GM12878 (cell line): ENCODE measurements around the gene GNB3. TPM values are rescaled to one million over a fixed set of nuclear protein-coding genes. Genes with fewer than 3 reads are reported as not detected.

ENCODE experiments used
- ATAC-seq: fragments of 200-7000 bp; cut with Tn5 transposase; 3 replicates; pipeline ENCODE4 v1.9.1; 2020; ENCODE audit warnings: mild to moderate bottlenecking, moderate library complexity
- BruUV-seq: library from RNA; stranded (reverse); fragments of 400-500 nt; replicated peaks from 2 replicates; lab custom pipeline; 2021; lab: Mats Ljungman, UMichigan
- CTCF ChIA-PET: fragments of 300-600 bp; sonication (Branson Sonifier 250); formaldehyde crosslinking; extraction: SDS; loops from one replicate; lab custom pipeline; 2021; ENCODE audit warnings: inconsistent platforms; lab: Yijun Ruan, JAX
- POLR2A ChIA-PET: fragments of 350-600 bp; formaldehyde crosslinking; extraction: SDS; loops from one replicate; lab custom pipeline; 2021; ENCODE audit warnings: inconsistent platforms; lab: Charles Lee
- RAD21 ChIA-PET: fragments of 300-600 bp; sonication (Branson Sonifier 250); formaldehyde crosslinking; loops from one replicate; lab custom pipeline; 2023; ENCODE audit warnings: antibody characterized with exemption; ENCODE audit not compliant: unreplicated experiment; lab: Charles Lee
- SMC1A ChIA-PET: fragments of 300-600 bp; sonication (Branson Sonifier 250); formaldehyde crosslinking; loops from one replicate; lab custom pipeline; 2023; ENCODE audit not compliant: unreplicated experiment, uncharacterized antibody; lab: Charles Lee
- DNase-seq: peaks from one replicate; pipeline ENCODE4 v3.0.0-alpha.2; 2011; ENCODE audit warnings: low read depth, low spot score
- FAIRE-seq: peaks from 3 replicates; lab custom pipeline; 2011; peaks lifted over from hg19 to GRCh38; lab: Jason Lieb, UNC
- H2AFZ ChIP-seq: 2 replicates; pipeline ENCODE4 v1.6.0; 2011; ENCODE audit warnings: low read depth, low read length, control low read depth; ENCODE audit not compliant: control insufficient read depth
- H3K27ac ChIP-seq: 2 replicates; pipeline ENCODE4 v1.5.1; 2011; ENCODE audit warnings: control low read depth; ENCODE audit not compliant: control insufficient read depth, insufficient read depth
- H3K27me3 ChIP-seq, 2 experiments: replicated peaks in 1 of 2; 2 replicates each; pipeline versions ENCODE4 v1.6.0 to v1.6.1; 2011; ENCODE audit warnings: low read length in 1 of 2; ENCODE audit not compliant: control insufficient read depth in 2 of 2, insufficient read depth in 2 of 2
- H3K36me3 ChIP-seq, 2 experiments: 2 replicates each; pipeline ENCODE4 v1.5.1; 2011; ENCODE audit warnings: low read length in 1 of 2; ENCODE audit not compliant: control insufficient read depth in 2 of 2, insufficient read depth in 2 of 2
- H3K4me1 ChIP-seq: 2 replicates; pipeline ENCODE4 v1.6.1; 2011; ENCODE audit warnings: mild to moderate bottlenecking, low read length, moderate library complexity, mixed read lengths; ENCODE audit not compliant: control insufficient read depth, insufficient read depth
- H3K4me2 ChIP-seq: 2 replicates; pipeline ENCODE4 v1.6.0; 2011; ENCODE audit warnings: control low read depth; ENCODE audit not compliant: control insufficient read depth, insufficient read depth
- H3K4me3 ChIP-seq: fragments of 200-600 bp; sonication (generic); 2 replicates; pipeline ENCODE4 v1.5.1; 2016
- H3K79me2 ChIP-seq: 2 replicates; pipeline ENCODE4 v1.6.0; 2011; ENCODE audit warnings: low read length; ENCODE audit not compliant: control insufficient read depth, insufficient read depth
- H3K9ac ChIP-seq: 2 replicates; pipeline ENCODE4 v1.8.0; 2011; ENCODE audit warnings: low read length, control low read depth, mixed read lengths; ENCODE audit not compliant: control insufficient read depth, insufficient read depth
- H3K9me3 ChIP-seq: replicated peaks from 3 replicates; pipeline ENCODE4 v1.5.1; 2011; ENCODE audit warnings: mild to moderate bottlenecking, low read length; ENCODE audit not compliant: control insufficient read depth, insufficient read depth
- H4K20me1 ChIP-seq: 2 replicates; pipeline ENCODE4 v1.6.0; 2011; ENCODE audit not compliant: control insufficient read depth, insufficient read depth
- CREM ChIP-seq: IDR thresholded peaks from 2 replicates; pipeline ENCODE4 v1.6.1; 2014; ENCODE audit warnings: antibody characterized with exemption, low read depth
- EED ChIP-seq: sonication (generic); IDR thresholded peaks from 2 replicates; pipeline ENCODE4 v1.6.1; 2016; ENCODE audit warnings: antibody characterized with exemption, low read depth
- GATAD2B ChIP-seq: fragments of 450-650 bp; conservative IDR thresholded peaks from 2 replicates; pipeline ENCODE4 v1.6.1; 2017; ENCODE audit warnings: low read depth, mild to moderate bottlenecking, moderate library complexity
- IKZF2 ChIP-seq, 2 experiments: fragments of 450-650 bp; IDR thresholded peaks; 2 replicates each; pipeline ENCODE4 v1.6.1; 2017; ENCODE audit warnings: mild to moderate bottlenecking in 2 of 2, moderate library complexity in 2 of 2
- KDM1A ChIP-seq: fragments of 200-600 bp; sonication (generic); IDR thresholded peaks from 2 replicates; pipeline ENCODE4 v1.6.1; 2016; ENCODE audit warnings: borderline replicate concordance
- MAX ChIP-seq: IDR thresholded peaks from 2 replicates; pipeline ENCODE4 v1.6.1; 2012; ENCODE audit warnings: low read depth, low read length, improper control_type of control experiment
- MLLT1 ChIP-seq: fragments of 450-650 bp; IDR thresholded peaks from 2 replicates; pipeline ENCODE4 v1.6.1; 2016; ENCODE audit warnings: mild to moderate bottlenecking
- NFXL1 ChIP-seq: fragments of 450-650 bp; IDR thresholded peaks from 2 replicates; pipeline ENCODE4 v1.6.1; 2017; ENCODE audit warnings: antibody characterized with exemption, mild to moderate bottlenecking, borderline replicate concordance
- NFYB ChIP-seq: IDR thresholded peaks from 2 replicates; pipeline ENCODE4 v1.6.1; 2011; ENCODE audit warnings: low read depth, mild to moderate bottlenecking, low read length, improper control_type of control experiment, moderate library complexity; ENCODE audit not compliant: insufficient read depth
- NR2F1 ChIP-seq: fragments of 450-650 bp; conservative IDR thresholded peaks from 2 replicates; pipeline ENCODE4 v1.6.1; 2017; ENCODE audit warnings: mild to moderate bottlenecking
- RAD51 ChIP-seq: fragments of 450-650 bp; IDR thresholded peaks from 2 replicates; pipeline ENCODE4 v1.6.1; 2016; ENCODE audit warnings: moderate library complexity, mild to moderate bottlenecking, inconsistent platforms
- RCOR1 ChIP-seq: conservative IDR thresholded peaks from 2 replicates; pipeline ENCODE4 v1.6.1; 2012; ENCODE audit warnings: low read depth, low read length, improper control_type of control experiment
- SREBF2 ChIP-seq: IDR thresholded peaks from 2 replicates; pipeline ENCODE4 v1.6.1; 2012; ENCODE audit warnings: mild to moderate bottlenecking, low read length
- STAT1 ChIP-seq: fragments of 450-650 bp; conservative IDR thresholded peaks from 2 replicates; pipeline ENCODE4 v1.6.1; 2014; ENCODE audit warnings: antibody characterized with exemption, mild to moderate bottlenecking
- TCF12 ChIP-seq: IDR thresholded peaks from 2 replicates; pipeline ENCODE4 v1.6.1; 2011; ENCODE audit warnings: low read depth, mild to moderate bottlenecking, low read length
- TCF3 ChIP-seq: IDR thresholded peaks from 2 replicates; pipeline ENCODE4 v1.6.1; 2012; ENCODE audit warnings: low read depth, mild to moderate bottlenecking, low read length, borderline replicate concordance; ENCODE audit not compliant: insufficient read depth
- YY1 ChIP-seq: IDR thresholded peaks from 2 replicates; pipeline ENCODE4 v1.6.1; 2011; ENCODE audit warnings: low read depth, mild to moderate bottlenecking, low read length
- ZBTB40 ChIP-seq: fragments of 450-650 bp; IDR thresholded peaks from 2 replicates; pipeline ENCODE4 v1.6.1; 2016; ENCODE audit warnings: mild to moderate bottlenecking, moderate library complexity, borderline replicate concordance
- ZNF207 ChIP-seq: fragments of 450-650 bp; IDR thresholded peaks from 2 replicates; pipeline ENCODE4 v1.6.1; 2014; ENCODE audit warnings: antibody characterized with exemption, mild to moderate bottlenecking, borderline replicate concordance
- WGBS: methylation state at CpG from one replicate; pipeline ENCODE4 v1.1.6; 2016; ENCODE audit warnings: low lambda C conversion rate; ENCODE audit not compliant: insufficient replicate concordance, insufficient coverage; ENCODE audit errors: missing lambda C conversion rate; 5-methylcytosine and 5-hydroxymethylcytosine counted together
- in situ Hi-C: fragments of 300-500 bp; cut with MboI; formaldehyde crosslinking; loops from 9 replicates; pipeline ENCODE4 v1.14.3; 2018; ENCODE audit warnings: mixed read lengths
- intact Hi-C: fragments of 100-400 bp; cut with micrococcal nuclease; formaldehyde crosslinking; loops from one replicate; pipeline ENCODE4 v1.14.2; 2022; ENCODE audit not compliant: unreplicated experiment
- polyA plus RNA-seq, 11 experiments: library from polyadenylated mRNA; depleted of rRNA in 4 of 11; unstranded in 6 of 11; stranded (reverse) in 5 of 11; fragments of >200 nt; fragmentation: Nextera tagmentation in 4 of 11; fragmentation: Illumina TruSeq in 1 of 11; extraction: Ambion mirVana in 4 of 11; extraction: Trizol in 1 of 11; gene quantifications; 1 replicate in 1 of 11; 2 replicates in 10 of 11; pipeline versions ENCODE4 v1.2.1 to v1.2.3, GENCODE V29; 2011 to 2016; ENCODE audit warnings: inconsistent platforms in 2 of 11, missing spikeins in 2 of 11, low read depth in 1 of 11
- total RNA-seq, 4 experiments: library from RNA; depleted of rRNA in 3 of 4; stranded (reverse); fragments of >200 nt in 3 of 4; fragmentation: Illumina TruSeq in 1 of 4; extraction: Trizol in 1 of 4; gene quantifications; 2 replicates each; pipeline versions ENCODE4 v1.2.1 to v1.2.3, GENCODE V29; 2013 to 2021

Gene GNB3
- total and polyA plus RNA-seq, 10 of the 15 experiments (the other 5 are each of a cell fraction or from before 2014, with no cell fraction given): 0.05 to 1.1 (median 0.36) TPM

- peaks cover 10% of the 10 kb centered on the region for H3K4me1 ChIP-seq
- SMC1A ChIA-PET: interaction anchor here (1.0 to 5.1 kb wide), 4 partner anchors 11 to 86 kb away, joined by 3 to 22 read pairs (median 4); partner anchors contain the start of genes CDCA3, MLF2 and USP5
- FAIRE-seq: peak; percentile 85
- CTCF ChIA-PET: interaction anchor here (0.6 to 1.8 kb wide), 10 partner anchors 9 to 286 kb away, joined by 3 to 6 read pairs (median 4); partner anchors contain the start of genes MLF2 and SPSB2
- peak overlapping the region; percentile 65 for H3K4me2 ChIP-seq
- H4K20me1 ChIP-seq: no peaks in the 10 kb centered on the region
- POLR2A ChIA-PET: interaction anchor here (0.8 to 1.6 kb wide), 6 partner anchors 9 to 33 kb away, joined by 3 to 7 read pairs (median 4); partner anchors contain the start of genes CDCA3 and SPSB2
- BruUV-seq: no TSS peak
- no peaks in the 10 kb centered on the region for H3K79me2 ChIP-seq
- ATAC-seq: peak; percentile 82
- 23% methylated on average over 10 of the region's 10 CpGs for WGBS
- intact Hi-C loops (no loop called here), in situ Hi-C loops (no loop called here)
- no peaks in the 10 kb centered on the region for H3K36me3 ChIP-seq
- H3K4me3 ChIP-seq: no peak overlapping the region
- peak overlapping the region; percentile 34; the same call in 1 of the 2 replicates for H3K9ac ChIP-seq
- H2AFZ ChIP-seq: peak overlapping the region; percentile 40
- no peak for DNase-seq
- no peak overlapping the region; the same call in 1 of the 2 replicates for H3K27ac ChIP-seq
- no peaks in the 10 kb centered on the region for H3K9me3 ChIP-seq
- H3K27me3 ChIP-seq: no peaks in the 10 kb centered on the region
- RAD21 ChIA-PET: interaction anchor here (0.9 to 2.3 kb wide), 4 partner anchors 9 to 86 kb away, joined by 3 to 12 read pairs (median 7); partner anchors contain the start of genes CDCA3 and MLF2
- TF ChIP-seq TCF12 (0 out of 2 replicates have a peak, but pooled peaks have one; percentile 52), RCOR1 (no peak), MLLT1 (no peak), NFYB (peak; percentile 29; the same call in 1 of the 2 replicates), TCF3 (0 out of 2 replicates have a peak, but pooled peaks have one; percentile 56), MAX (no peak), IKZF2 (IDR thresholded peaks at IDR 0.05) (no peak), ZBTB40 (no peak), KDM1A (no peak), STAT1 (no peak), NFXL1 (no peak), CREM (no peak), NR2F1 (no peak), EED (no peak), ZNF207 (no peak), GATAD2B (no peak), YY1 (0 out of 2 replicates have a peak, but pooled peaks have one; percentile 15), SREBF2 (no peak), RAD51 (no peak)
Measured at GRCh38 chr12:6839482-6840201, 1.1 kb upstream of the GNB3 start.
